HG03565 (cell line): Measurements from ENCODE around the gene RGS7.
A peak's percentile ranks its signal among the peaks of the same experiment; 100 is the strongest.
"Not testable (repeated sequence)": the region's sequence is repeated elsewhere in the genome, so short reads cannot be mapped to it uniquely, and the experiment has no call there.

Source experiments
- ATAC-seq: cut with Tn5 transposase; IDR thresholded peaks from one replicate; pipeline ENCODE4 v1.9.1; 2021; ENCODE audit warnings: mild to moderate bottlenecking, moderate library complexity; ENCODE audit not compliant: unreplicated experiment

Gene RGS7

GRCh38 chr1:241332987-241333386 is 24.0 kb downstream of the RGS7 start:
- ATAC-seq, result no peak

- no peak for ATAC-seq
Observed at GRCh38 chr1:241332037-241332409, 25.0 kb downstream of the RGS7 start.

GRCh38 chr1:241331328-241332036 is 25.5 kb downstream of the RGS7 start:
- ATAC-seq, result peak; percentile 22

GRCh38 chr1:241330619-241331327 is 26.2 kb downstream of the RGS7 start:
- peak; percentile 43 for ATAC-seq

- no peak for ATAC-seq
Observed at GRCh38 chr1:241325456-241325855, 31.5 kb downstream of the RGS7 start.

DNA sequence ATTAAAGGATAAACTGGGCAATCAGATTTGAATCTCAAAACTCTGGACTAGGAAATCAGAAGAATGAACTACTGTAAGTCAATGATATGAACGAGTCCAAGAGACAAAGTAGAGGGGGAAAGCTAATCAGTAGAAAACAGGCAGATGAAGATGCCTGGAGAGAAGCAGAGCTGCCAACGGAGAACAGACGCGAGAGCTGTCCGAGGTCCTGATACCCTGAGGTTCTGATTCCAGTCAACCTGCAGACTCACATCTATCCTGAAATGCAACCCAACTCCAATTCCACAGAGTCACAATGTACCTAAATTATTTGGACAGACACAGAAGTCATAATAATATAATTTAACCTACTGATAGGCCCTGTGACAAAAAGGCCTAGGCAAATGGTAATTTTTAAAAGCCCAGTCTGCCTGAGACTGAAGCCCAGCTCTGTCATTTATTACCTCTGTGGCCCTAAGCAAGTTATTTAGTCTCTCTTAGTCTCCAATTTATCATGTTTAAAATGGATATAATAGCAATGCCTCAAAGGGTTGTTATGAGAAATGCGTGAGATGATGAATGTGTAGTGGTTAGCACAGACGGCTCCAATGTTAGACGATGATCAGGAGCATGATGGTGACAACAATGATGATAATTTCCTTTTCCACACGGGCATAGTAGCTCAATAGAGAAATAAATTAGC is 33.4 kb downstream of the RGS7 start:
- no peak for ATAC-seq

DNA sequence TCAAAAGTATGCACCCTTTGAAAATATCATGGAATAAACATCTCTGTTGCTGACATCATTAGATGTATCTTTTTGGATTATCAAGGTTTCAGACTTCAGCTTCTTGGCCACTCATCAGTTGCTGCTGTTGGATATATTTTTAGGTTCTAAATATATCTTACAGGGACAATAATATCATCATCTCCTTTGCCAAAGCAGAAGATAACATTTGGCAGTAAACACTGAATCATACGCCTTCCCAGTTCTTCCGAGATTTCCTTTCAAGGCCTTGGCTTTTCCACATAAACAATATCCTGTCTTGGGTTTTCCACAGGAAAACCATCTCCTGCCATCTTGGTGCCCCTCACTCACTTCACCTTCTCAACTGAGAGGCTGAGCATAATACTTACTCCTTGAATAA is 39.3 kb downstream of the RGS7 start:
- no peak for ATAC-seq

GRCh38 chr1:241316372-241316771 is 40.6 kb downstream of the RGS7 start:
- ATAC-seq, result no peak

DNA sequence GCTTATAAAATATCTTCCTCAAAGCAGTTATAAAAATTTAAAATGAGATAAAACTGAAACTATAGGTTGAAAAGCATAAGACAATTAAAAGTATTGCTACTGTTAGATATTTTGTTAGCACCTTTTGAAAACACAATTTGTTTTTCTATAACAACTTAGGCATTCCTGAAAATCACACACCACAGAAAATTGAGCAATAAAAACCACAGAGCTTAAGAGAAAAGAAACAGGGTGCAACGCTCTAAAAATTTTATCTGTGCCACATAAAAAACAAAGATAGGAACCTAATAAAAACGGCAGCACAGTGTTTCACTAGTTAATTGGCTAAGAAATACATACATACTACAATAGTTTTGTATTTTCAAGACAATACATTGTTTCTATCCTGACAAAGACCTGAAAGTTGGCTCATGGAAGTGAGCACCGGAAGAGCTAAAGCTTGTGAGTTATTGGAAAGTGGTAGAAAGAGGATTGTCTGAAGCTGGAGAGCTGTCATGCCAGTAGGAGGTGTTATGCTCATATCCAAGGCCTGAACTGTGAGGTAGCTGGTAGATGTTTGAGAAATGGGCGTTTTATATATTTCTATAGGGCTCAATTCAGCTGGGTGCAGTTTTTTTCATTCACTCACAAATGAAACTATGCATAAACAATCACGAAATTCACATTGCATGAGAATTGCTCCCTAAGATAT is 45.8 kb downstream of the RGS7 start:
- ATAC-seq, result no peak

DNA sequence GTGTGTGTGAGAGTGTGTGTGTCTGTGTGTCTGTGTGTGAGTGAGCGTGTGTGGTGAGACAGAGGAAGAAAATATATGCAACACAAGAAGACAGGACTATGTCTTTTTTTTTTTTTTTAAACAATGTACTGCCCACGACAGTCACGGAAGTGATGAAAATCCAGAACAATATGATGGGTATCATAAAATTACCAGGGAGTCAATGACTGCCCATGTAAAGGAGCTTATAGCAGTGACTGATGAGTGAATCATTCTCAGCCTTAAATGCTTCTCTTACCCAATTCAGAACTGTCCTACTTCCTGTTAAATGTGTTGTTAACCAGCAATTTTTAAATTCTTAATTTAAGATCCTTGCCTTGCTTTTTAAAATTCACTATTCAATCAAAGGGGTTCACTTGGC is 46.6 kb downstream of the RGS7 start:
- ATAC-seq, result no peak

DNA sequence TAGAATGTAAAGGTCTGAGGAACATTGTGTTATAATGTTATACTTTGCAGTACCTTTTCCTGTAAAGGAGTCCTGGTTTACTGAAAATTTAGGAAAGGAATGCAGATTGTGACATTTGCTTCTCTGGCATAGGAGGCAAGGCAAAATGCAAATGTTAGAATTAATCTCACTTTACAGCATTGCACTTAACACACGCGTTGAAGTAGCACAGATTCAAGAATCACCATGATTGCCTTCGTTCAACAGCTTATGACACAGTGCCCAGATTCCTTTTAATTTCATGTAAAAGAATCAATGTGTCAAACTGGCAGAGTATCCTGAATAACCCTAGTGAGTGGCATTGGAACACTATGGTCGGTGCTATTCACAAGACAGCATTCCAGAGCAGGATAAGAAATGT is 47.4 kb downstream of the RGS7 start:
- ATAC-seq, result no peak

DNA sequence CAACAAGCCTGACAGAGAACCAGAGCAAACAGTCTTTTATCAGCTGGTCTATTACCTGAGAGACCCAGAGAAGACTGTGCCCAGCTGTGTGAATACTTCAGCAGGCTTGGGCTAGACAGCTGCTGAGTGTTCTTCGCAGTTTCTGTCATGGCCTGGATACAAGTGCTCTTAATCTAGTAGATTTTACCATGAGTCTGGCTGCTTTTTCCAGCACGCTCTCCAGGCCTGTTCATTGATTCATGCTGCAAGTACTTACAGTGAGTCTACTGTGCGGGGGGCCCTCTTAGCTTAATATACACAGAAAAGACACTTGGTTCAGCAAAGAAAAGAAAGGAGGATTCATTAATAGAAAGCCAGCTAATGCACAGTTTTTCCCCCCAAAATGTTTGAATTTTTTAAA is 48.5 kb downstream of the RGS7 start:
- no peak for ATAC-seq

DNA sequence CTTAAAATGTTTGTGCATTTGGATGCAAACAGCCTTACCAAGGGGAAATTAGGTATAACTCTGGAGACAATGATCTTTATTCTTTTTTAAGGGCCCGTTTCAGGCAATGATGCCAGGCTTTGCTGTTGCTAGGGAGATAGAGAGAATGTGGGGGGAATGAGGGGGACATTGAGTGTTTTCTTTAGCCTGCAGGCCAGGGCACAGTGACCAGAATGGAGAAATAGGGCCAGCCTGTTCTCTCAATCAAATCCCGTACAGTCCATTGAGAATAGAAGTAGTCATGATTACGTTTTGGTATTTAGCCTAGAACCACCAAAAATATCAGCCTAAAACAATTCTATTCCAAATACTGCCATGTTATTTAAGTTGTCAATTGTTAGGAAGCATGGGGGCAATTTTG is 49.0 kb downstream of the RGS7 start:
- ATAC-seq, result no peak

DNA sequence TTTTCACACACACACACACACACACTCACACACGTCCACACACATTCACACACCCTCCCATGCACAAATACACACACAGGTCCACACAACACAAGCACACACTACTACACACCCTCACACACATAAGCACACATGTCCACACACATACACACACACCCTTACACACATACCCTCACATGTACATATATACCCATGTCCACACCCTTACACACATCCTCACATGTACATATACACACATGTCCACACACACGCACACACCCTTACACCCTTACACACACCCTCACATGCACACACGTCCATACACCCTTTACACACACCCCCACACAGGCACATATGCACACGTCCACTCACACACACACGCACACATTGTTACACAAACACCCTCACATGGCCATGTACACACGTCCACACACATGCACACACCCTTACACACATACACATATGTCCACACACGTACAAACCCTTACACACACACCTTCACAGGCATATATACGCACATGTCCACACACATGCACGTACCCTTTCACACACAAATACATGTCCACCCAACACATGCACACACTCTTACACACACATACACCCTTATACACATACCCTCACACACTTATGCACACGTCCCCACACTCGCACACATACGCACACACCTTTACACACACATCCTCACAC is 50.7 kb downstream of the RGS7 start:
- no peak for ATAC-seq

DNA sequence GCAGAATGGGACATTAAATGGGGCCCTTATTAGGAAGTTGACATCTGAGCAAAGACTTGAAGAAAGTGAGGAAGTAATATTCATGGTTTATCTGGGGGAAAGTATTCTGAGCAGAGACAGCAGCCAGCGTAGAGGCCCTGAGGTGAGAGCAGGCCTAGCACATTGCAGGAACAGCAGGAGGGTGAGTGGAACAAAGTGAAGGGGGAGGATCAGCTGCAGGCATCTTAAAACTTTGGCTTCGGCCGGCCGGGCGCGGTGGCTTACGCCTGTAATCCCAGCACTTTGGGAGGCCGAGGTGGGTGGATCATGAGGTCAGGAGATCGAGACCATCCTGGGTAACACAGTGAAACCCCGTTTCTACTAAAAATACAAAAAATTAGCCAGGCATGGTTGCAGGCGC is 55.0 kb downstream of the RGS7 start:
- not testable (repeated sequence) for ATAC-seq

GRCh38 chr1:241299347-241299746 is 57.7 kb downstream of the RGS7 start:
- no peak for ATAC-seq

DNA sequence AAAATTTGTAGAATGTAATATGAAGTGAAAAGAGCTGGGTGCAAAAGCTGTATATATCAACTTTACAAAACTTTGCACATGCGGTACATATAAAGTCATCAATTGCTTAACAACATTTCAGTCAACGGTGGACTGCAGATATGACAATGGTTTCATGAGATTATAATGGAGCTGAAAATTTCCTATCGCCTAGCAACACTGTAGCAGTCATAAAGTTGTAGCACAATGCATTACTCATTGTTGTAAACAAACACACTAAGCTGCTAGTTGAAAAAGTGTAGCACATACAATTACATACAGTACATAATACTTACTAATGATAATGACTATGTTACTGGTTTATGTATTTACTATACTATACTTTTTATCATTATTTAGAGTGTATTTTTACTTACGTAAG is 64.0 kb downstream of the RGS7 start:
- ATAC-seq, result no peak

DNA sequence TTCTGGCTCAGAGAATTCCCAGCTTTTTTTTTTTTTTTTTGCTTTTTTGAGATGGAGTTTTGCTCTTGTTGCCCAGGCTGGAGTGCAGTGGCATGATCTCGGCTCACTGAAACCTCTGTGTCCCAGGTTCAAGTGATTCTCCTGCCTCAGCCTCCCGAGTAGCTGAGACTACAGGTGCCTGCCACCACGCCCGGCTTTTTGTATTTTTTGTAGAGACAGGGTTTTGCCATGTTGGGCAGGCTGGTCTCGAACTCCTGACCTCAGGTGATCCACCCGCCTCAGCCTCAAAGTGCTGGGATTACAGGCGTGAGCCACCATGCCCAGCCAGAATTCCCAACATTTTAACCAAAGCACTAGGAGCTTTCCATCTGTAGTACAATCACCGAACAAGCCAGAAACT is 65.5 kb downstream of the RGS7 start:
- ATAC-seq, result not testable (repeated sequence)

GRCh38 chr1:241286486-241286885 is 70.5 kb downstream of the RGS7 start:
- no peak for ATAC-seq

- no peak for ATAC-seq
Observed at GRCh38 chr1:241276391-241276790, 80.6 kb downstream of the RGS7 start.

DNA sequence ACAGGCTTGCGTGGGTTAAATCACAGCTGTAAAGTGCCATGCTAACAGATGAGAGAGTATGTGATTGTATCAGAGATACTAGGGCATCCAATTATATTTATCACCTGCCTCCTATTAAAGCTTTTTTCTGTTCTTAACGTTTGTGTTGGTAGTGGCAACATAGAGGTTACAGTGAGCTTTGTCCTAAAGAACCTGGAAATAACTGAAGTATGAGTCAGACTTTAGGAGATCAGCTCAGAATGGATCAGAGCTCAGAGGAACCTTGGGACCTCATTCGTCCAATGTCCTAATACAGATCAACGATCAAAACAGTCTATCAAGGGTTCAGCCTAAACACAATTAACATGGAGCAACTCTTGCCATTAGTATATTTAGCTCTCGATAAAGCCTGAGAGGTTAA is 81.0 kb downstream of the RGS7 start:
- no peak for ATAC-seq
